Measurements from ENCODE around the gene LRRC52. TPM values are rescaled to one million over a fixed set of nuclear protein-coding genes. Genes with fewer than 3 reads are reported as not detected.

The LRRC52 gene
- not detected for total RNA-seq

- peak; percentile 91 for DNase-seq
Measured at GRCh38 chr1:165543532-165544438, at the start of gene LRRC52. Gene LRRC52 (plus strand): TSS chr1:165544000. CDS start chr1:165544297, 297 bp downstream.

GRCh38 chr1:165494949-165495857, 48.6 kb upstream of the LRRC52 start:
- no peak for DNase-seq

GRCh38 chr1:165495858-165496205, 48.0 kb upstream of the LRRC52 start:
- no peak for DNase-seq

GRCh38 chr1:165496501-165496900, 47.3 kb upstream of the LRRC52 start:
- DNase-seq: peak; percentile 71

GRCh38 chr1:165497069-165498013, 46.5 kb upstream of the LRRC52 start:
- DNase-seq: no peak

GRCh38 chr1:165501330-165501969, 42.4 kb upstream of the LRRC52 start:
- no peak for DNase-seq

- peak; percentile 39 for DNase-seq
Measured at GRCh38 chr1:165501970-165502348, 41.8 kb upstream of the LRRC52 start.

GRCh38 chr1:165507570-165507969, 36.2 kb upstream of the LRRC52 start:
- no peak for DNase-seq

GRCh38 chr1:165508291-165508690, 35.5 kb upstream of the LRRC52 start:
- DNase-seq: no peak

GRCh38 chr1:165512816-165513215, 31.0 kb upstream of the LRRC52 start:
- DNase-seq: no peak

GRCh38 chr1:165516469-165516868, 27.3 kb upstream of the LRRC52 start:
- no peak for DNase-seq

- DNase-seq: no peak
Measured at GRCh38 chr1:165520646-165521045, 23.2 kb upstream of the LRRC52 start.

GRCh38 chr1:165524639-165525285, 19.0 kb upstream of the LRRC52 start:
- DNase-seq: no peak

- no peak for DNase-seq
Measured at GRCh38 chr1:165525708-165526107, 18.1 kb upstream of the LRRC52 start.

GRCh38 chr1:165527251-165528007, 16.4 kb upstream of the LRRC52 start:
- DNase-seq: peak; percentile 45

- DNase-seq: peak; percentile 72
Measured at GRCh38 chr1:165531021-165531420, 12.8 kb upstream of the LRRC52 start.

- no peak for DNase-seq
Measured at GRCh38 chr1:165532053-165532452, 11.7 kb upstream of the LRRC52 start.

- DNase-seq: no peak
Measured at GRCh38 chr1:165533254-165533653, 10.5 kb upstream of the LRRC52 start.

- no peak for DNase-seq
Measured at GRCh38 chr1:165536016-165536415, 7.8 kb upstream of the LRRC52 start.
